Natural killer cell (primary cell): ENCODE results near the gene CARMIL1. TPM values are rescaled to one million over a fixed set of nuclear protein-coding genes. Genes with fewer than 3 reads are reported as not detected.

ENCODE experiments used
- ATAC-seq, 3 donors: fragments of 150-1000 bp in 2 of 3; fragments of 200-7000 bp in 1 of 3; cut with Tn5 transposase; 1 replicate in 1 of 3; 2 replicates in 2 of 3; pipeline ENCODE4 v1.10.0; 2021; ENCODE audit warnings: mild to moderate bottlenecking in 2 of 3, moderate library complexity in 2 of 3
- DNase-seq, 2 donors: peaks; one replicate each; pipeline versions ENCODE4 v3.0.0 to v3.0.0-alpha.2; 2013 to 2021; ENCODE audit warnings: mixed read lengths in 1 of 2
- H3K27ac ChIP-seq: one replicate; pipeline ENCODE4 v1.5.1; 2013; ENCODE audit warnings: mild to moderate bottlenecking, low read length
- H3K27me3 ChIP-seq: one replicate; pipeline ENCODE4 v1.6.1; 2013; ENCODE audit warnings: low read length; ENCODE audit not compliant: control insufficient read depth, insufficient read depth
- H3K36me3 ChIP-seq: one replicate; pipeline ENCODE4 v1.6.1; 2013; ENCODE audit warnings: low read length; ENCODE audit not compliant: control insufficient read depth, insufficient read depth
- H3K4me1 ChIP-seq: one replicate; pipeline ENCODE4 v1.6.1; 2013; ENCODE audit warnings: low read length; ENCODE audit not compliant: control insufficient read depth, insufficient read depth
- H3K4me3 ChIP-seq: one replicate; pipeline ENCODE4 v1.5.1; 2013; ENCODE audit warnings: low read length
- H3K9me3 ChIP-seq: one replicate; pipeline ENCODE4 v1.6.1; 2013; ENCODE audit warnings: low read length; ENCODE audit not compliant: control insufficient read depth, insufficient read depth
- H3K27ac Mint-ChIP-seq, 2 donors: one replicate each; pipeline ENCODE4 v1.8.0; 2022; ENCODE audit warnings: mild to moderate bottlenecking in 2 of 2, mixed read lengths in 2 of 2, moderate library complexity in 1 of 2
- H3K27me3 Mint-ChIP-seq, 2 donors: one replicate each; pipeline ENCODE4 v1.8.0; 2022; ENCODE audit warnings: low read depth in 2 of 2, mixed read lengths in 2 of 2
- H3K36me3 Mint-ChIP-seq: one replicate; pipeline ENCODE4 v1.8.0; 2022; ENCODE audit warnings: mixed read lengths
- H3K4me1 Mint-ChIP-seq, 2 donors: one replicate each; pipeline ENCODE4 v1.8.0; 2022; ENCODE audit warnings: mixed read lengths in 2 of 2
- H3K4me3 Mint-ChIP-seq: one replicate; pipeline ENCODE4 v1.8.0; 2022; ENCODE audit warnings: mild to moderate bottlenecking, moderate library complexity, mixed read lengths
- H3K9me3 Mint-ChIP-seq, 2 donors: one replicate each; pipeline ENCODE4 v1.8.0; 2022; ENCODE audit warnings: mixed read lengths in 2 of 2
- CTCF ChIP-seq: fragments of 200-600 bp; IDR thresholded peaks from one replicate; pipeline ENCODE4 v1.8.0; 2022; ENCODE audit warnings: antibody characterized with exemption
- whole genome bisulfite sequencing: methylation state at CpG from one replicate; pipeline ENCODE4 v1.1.7; 2013; ENCODE audit warnings: missing lambda C conversion rate; ENCODE audit not compliant: insufficient coverage; 5-methylcytosine and 5-hydroxymethylcytosine counted together
- intact Hi-C: fragments of 100-400 bp; cut with micrococcal nuclease; formaldehyde crosslinking; loops from one replicate; pipeline ENCODE4 v1.14.2; 2022
- total RNA-seq, 4 donors: library from RNA; stranded (reverse); fragments of 120-200 nt in 1 of 4; gene quantifications; one replicate each; pipeline versions ENCODE4 v1.2.3 to v1.2.4, GENCODE V29; 2013 to 2022

CARMIL1 gene
- total RNA-seq, 3 donors from 2014 or later (not counting 1 experiment from before 2014, with no cell fraction given) = 0.25 to 1.1 (median 0.35) TPM

- Mint-ChIP-seq H3K27me3 (peaks cover 0 to 7% of the 10 kb centered on the region in 2 donors), H3K36me3 (no peaks in the 10 kb centered on the region), H3K4me3 (no peak overlapping the region), H3K4me1 (no peaks in the 10 kb centered on the region), H3K27ac (no peak overlapping the region), H3K9me3 (no peaks in the 10 kb centered on the region)
- H3K36me3 ChIP-seq = no peaks in the 10 kb centered on the region
- no peak overlapping the region for H3K4me3 ChIP-seq
- no peak for DNase-seq
- H3K4me1 ChIP-seq = peaks cover 3% of the 10 kb centered on the region
- intact Hi-C loops = no loop called here
- ATAC-seq = no peak
- WGBS = 96% methylated on average over 4 of the region's 4 CpGs
- H3K9me3 ChIP-seq = no peaks in the 10 kb centered on the region
- no peak overlapping the region for H3K27ac ChIP-seq
- no peaks in the 10 kb centered on the region for H3K27me3 ChIP-seq
- no peak for TF ChIP-seq CTCF
These were observed 50.8 kb downstream of the CARMIL1 start for GRCh38 chr6:25329982-25330381.

- intact Hi-C loops = no loop called here
These were observed 51.9 kb downstream of the CARMIL1 start for GRCh38 chr6:25330796-25331685.

DNA sequence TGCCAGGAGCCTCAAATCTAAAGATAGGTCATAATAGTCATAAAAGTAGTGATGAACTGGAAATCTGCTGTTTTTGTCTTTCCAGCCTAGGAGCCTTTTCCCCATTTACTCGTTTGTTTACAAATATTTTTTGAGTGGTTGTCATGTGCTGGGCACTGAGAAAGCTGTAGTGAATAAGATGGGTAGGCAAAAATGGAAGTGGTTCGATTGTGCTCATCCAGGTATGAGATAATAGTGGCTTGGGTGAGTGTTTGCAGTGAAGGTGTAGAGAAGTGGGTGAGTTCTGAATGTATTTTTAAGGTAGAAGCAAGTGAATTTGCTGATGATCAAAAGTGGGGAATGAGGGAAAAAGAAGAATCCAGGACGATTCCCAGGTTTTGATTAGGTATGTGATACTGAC is 53.0 kb downstream of the CARMIL1 start:
- Mint-ChIP-seq H3K27ac (no peak overlapping the region), H3K9me3 (no peaks in the 10 kb centered on the region), H3K36me3 (no peaks in the 10 kb centered on the region), H3K4me1 (no peaks in the 10 kb centered on the region), H3K27me3 (peaks cover 6 to 7% of the 10 kb centered on the region in 2 donors), H3K4me3 (no peak overlapping the region)
- no peaks in the 10 kb centered on the region for H3K27me3 ChIP-seq
- peaks cover 3% of the 10 kb centered on the region for H3K4me1 ChIP-seq
- no peak overlapping the region for H3K4me3 ChIP-seq
- no peak overlapping the region for H3K27ac ChIP-seq
- ATAC-seq = no peak
- no peak for TF ChIP-seq CTCF
- intact Hi-C loops = no loop called here
- 63% methylated on average over 3 of the region's 3 CpGs for WGBS
- no peak for DNase-seq
- H3K9me3 ChIP-seq = no peaks in the 10 kb centered on the region
- no peaks in the 10 kb centered on the region for H3K36me3 ChIP-seq

More at GRCh38 chr6:25330796-25331685, 51.9 kb downstream of the CARMIL1 start:
- H3K36me3 Mint-ChIP-seq = no peaks in the 10 kb centered on the region
- no peaks in the 10 kb centered on the region for H3K4me1 Mint-ChIP-seq
- Histone ChIP-seq H3K4me1 (peaks cover 3% of the 10 kb centered on the region), H3K9me3 (no peaks in the 10 kb centered on the region), H3K4me3 (no peak overlapping the region), H3K27me3 (no peaks in the 10 kb centered on the region), H3K27ac (no peak overlapping the region), H3K36me3 (no peaks in the 10 kb centered on the region)
- DNase-seq = no peak
- no peaks in the 10 kb centered on the region for H3K9me3 Mint-ChIP-seq
- no peak for ATAC-seq
- TF ChIP-seq CTCF = no peak
- peaks cover under 1 to 7% of the 10 kb centered on the region in 2 donors for H3K27me3 Mint-ChIP-seq
- WGBS = 93% methylated on average over 5 of the region's 5 CpGs
- H3K4me3 Mint-ChIP-seq = no peak overlapping the region
- no peak overlapping the region for H3K27ac Mint-ChIP-seq
